Tibial nerve (tissue), 4 donors: ENCODE data around the gene GNB3. TPM values are rescaled to one million over a fixed set of nuclear protein-coding genes. Genes with fewer than 3 reads are reported as not detected.

Experiments used
- DNase-seq, 2 donors: peaks; one replicate each; pipeline ENCODE4 v3.0.0-alpha.2; 2019; ENCODE audit warnings: low spot score in 2 of 2
- H3K27ac ChIP-seq, 4 donors: fragments of 200-600 bp; sonication (generic) in 3 of 4; one replicate each; pipeline ENCODE4 v1.5.1; 2017 to 2019; ENCODE audit warnings: mild to moderate bottlenecking in 1 of 4
- H3K27me3 ChIP-seq, 2 donors: fragments of 200-600 bp; sonication (generic) in 1 of 2; one replicate each; pipeline versions ENCODE4 v1.5.1 to v1.6.0; 2017 to 2019
- H3K36me3 ChIP-seq, 3 donors: fragments of 200-600 bp; sonication (generic); one replicate each; pipeline ENCODE4 v1.5.1; 2018 to 2019
- H3K4me1 ChIP-seq, 4 donors: fragments of 200-600 bp; sonication (generic) in 3 of 4; one replicate each; pipeline ENCODE4 v1.5.1; 2017 to 2019
- H3K4me3 ChIP-seq, 4 donors: fragments of 200-600 bp; sonication (generic) in 3 of 4; one replicate each; pipeline ENCODE4 v1.5.1; 2017 to 2019; ENCODE audit warnings: mild to moderate bottlenecking in 1 of 4, moderate library complexity in 1 of 4
- H3K9me3 ChIP-seq, 4 donors: fragments of 200-600 bp; sonication (generic) in 3 of 4; one replicate each; pipeline ENCODE4 v1.5.1; 2017 to 2019
- EP300 ChIP-seq, 2 donors: sonication (generic); formaldehyde crosslinking; IDR thresholded peaks; one replicate each; pipeline ENCODE4 v1.6.1; 2017; ENCODE audit warnings: antibody characterized with exemption in 2 of 2, mild to moderate bottlenecking in 1 of 2
- POLR2A ChIP-seq, 2 donors: fragments of 450-650 bp; IDR thresholded peaks; one replicate each; pipeline ENCODE4 v1.6.1; 2017; ENCODE audit warnings: antibody characterized with exemption in 2 of 2, mild to moderate bottlenecking in 2 of 2, moderate library complexity in 2 of 2
- WGBS, 2 donors: methylation state at CpG; one replicate each; pipeline ENCODE4 v1.1.5; 2018; 5-methylcytosine and 5-hydroxymethylcytosine counted together
- total RNA-seq, 4 donors: library from RNA; depleted of rRNA; stranded (reverse); fragments of >200 nt; gene quantifications; one replicate each; pipeline ENCODE4 v1.1.0, GENCODE V29; 2016
- TF ChIP-seq, protein P1 (sequence below), 5 experiments: fragments of 200-600 bp in 3 of 5; fragments of 450-650 bp in 2 of 5; sonication (generic) in 3 of 5; IDR thresholded peaks; one replicate each; pipeline ENCODE4 v1.5.1; 2016 to 2019; ENCODE audit warnings: antibody characterized with exemption in 5 of 5, mild to moderate bottlenecking in 3 of 5, moderate library complexity in 2 of 5

GNB3 gene
- total RNA-seq, 4 donors from 2014 or later = 0.84 to 9.9 (median 5.6) TPM

DNA sequence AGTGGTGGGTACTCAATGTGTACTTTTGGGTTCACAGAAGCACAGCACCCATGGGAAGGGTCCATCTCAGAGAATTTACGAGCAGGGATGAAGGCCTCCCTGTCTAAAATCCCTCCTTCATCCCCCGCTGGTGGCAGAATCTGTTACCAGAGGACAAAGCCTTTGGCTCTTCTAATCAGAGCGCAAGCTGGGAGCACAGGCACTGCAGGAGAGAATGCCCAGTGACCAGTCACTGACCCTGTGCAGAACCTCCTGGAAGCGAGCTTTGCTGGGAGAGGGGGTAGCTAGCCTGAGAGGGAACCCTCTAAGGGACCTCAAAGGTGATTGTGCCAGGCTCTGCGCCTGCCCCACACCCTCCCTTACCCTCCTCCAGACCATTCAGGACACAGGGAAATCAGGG, 20.6 kb upstream of the GNB3 start:
- Histone ChIP-seq H3K36me3 (no peaks in the 10 kb centered on the region), H3K4me1 (peaks cover 0 to 23% (median 10%) of the 10 kb centered on the region in 4 donors), H3K27ac (no peak overlapping the region), H3K27me3 (peaks cover 0 to 31% of the 10 kb centered on the region in 2 donors), H3K9me3 (no peaks in the 10 kb centered on the region), H3K4me3 (no peak overlapping the region)
- WGBS, 2 donors = 67 to 83% methylated on average over 5 of the region's 5 CpGs
- DNase-seq = no peak
- no peak for TF ChIP-seq POLR2A (IDR thresholded peaks at IDR 0.05)
- TF ChIP-seq, protein P1, sequence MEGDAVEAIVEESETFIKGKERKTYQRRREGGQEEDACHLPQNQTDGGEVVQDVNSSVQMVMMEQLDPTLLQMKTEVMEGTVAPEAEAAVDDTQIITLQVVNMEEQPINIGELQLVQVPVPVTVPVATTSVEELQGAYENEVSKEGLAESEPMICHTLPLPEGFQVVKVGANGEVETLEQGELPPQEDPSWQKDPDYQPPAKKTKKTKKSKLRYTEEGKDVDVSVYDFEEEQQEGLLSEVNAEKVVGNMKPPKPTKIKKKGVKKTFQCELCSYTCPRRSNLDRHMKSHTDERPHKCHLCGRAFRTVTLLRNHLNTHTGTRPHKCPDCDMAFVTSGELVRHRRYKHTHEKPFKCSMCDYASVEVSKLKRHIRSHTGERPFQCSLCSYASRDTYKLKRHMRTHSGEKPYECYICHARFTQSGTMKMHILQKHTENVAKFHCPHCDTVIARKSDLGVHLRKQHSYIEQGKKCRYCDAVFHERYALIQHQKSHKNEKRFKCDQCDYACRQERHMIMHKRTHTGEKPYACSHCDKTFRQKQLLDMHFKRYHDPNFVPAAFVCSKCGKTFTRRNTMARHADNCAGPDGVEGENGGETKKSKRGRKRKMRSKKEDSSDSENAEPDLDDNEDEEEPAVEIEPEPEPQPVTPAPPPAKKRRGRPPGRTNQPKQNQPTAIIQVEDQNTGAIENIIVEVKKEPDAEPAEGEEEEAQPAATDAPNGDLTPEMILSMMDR (IDR thresholded peaks at IDR 0.05) = no peak
- TF ChIP-seq EP300 (IDR thresholded peaks at IDR 0.05) = no peak

DNA sequence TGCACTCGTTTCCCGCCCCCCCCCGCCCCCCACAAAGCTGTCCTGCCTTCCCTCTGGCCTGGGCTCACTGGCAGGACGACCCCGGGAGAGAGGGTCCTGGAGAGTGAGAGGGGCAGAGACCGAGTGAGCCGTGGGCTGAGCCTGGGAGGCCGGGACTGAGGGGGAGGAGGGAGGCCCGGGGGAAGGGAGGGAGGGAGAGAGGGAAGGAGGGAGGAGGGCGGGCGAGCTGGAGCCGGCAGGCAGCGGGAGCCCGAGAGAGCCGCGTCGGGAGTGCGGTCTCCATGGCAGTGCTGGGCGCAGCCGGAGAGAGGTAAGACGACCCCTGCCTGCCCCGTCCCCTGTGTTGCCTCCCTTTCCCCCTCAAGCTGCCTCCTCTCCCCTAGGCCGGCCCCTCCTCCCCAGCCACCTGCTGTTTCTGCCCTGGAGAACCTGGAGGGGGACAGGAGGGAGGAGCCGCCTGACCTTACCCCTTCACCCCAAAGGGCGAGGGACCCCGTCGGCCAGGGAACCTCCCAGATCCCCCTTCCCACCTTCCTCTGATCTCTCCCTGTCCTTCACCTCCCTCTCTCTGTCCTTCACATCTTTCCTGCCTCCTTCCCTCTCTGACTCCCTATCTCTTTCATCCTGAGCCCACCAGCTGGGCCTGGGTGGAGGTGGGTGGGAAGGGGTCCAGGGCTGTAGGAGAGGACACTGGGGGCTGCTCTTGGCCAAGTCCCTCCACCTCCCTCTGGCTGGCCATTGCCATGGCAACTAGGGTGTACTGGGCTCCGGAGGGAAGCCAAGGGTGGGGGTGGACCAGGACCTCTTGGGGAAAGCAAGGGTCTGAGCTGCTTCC, 18.9 kb upstream of the GNB3 start, which contains the start of gene GPR162:
Gene GPR162, plus strand, starts transcription at position 231 of the 835 bp plus-strand sequence. CDS start 2,078 bp downstream, outside the sequence.
- Histone ChIP-seq H3K4me3 (peak within 1 kb of the TSS; percentile 17 to 50 (median 30)), H3K9me3 (no peaks in the 10 kb centered on the region), H3K36me3 (no peaks in the 10 kb centered on the region), H3K27me3 (peaks cover 0 to 34% of the 10 kb centered on the region in 2 donors), H3K4me1 (peaks cover 0 to 35% (median 12%) of the 10 kb centered on the region in 4 donors), H3K27ac (peak within 1 kb of the TSS in 2 of 4 donors; percentile 36 to 53)
- 1 to 3% methylated on average over 24 to 27 of the region's 28 CpGs for WGBS, 2 donors
- DNase-seq = no peak
- TF ChIP-seq POLR2A (IDR thresholded peaks at IDR 0.05) (no peak), EP300 (IDR thresholded peaks at IDR 0.05) (no peak)
- TF ChIP-seq, protein P1 (IDR thresholded peaks at IDR 0.05) = no peak

DNA sequence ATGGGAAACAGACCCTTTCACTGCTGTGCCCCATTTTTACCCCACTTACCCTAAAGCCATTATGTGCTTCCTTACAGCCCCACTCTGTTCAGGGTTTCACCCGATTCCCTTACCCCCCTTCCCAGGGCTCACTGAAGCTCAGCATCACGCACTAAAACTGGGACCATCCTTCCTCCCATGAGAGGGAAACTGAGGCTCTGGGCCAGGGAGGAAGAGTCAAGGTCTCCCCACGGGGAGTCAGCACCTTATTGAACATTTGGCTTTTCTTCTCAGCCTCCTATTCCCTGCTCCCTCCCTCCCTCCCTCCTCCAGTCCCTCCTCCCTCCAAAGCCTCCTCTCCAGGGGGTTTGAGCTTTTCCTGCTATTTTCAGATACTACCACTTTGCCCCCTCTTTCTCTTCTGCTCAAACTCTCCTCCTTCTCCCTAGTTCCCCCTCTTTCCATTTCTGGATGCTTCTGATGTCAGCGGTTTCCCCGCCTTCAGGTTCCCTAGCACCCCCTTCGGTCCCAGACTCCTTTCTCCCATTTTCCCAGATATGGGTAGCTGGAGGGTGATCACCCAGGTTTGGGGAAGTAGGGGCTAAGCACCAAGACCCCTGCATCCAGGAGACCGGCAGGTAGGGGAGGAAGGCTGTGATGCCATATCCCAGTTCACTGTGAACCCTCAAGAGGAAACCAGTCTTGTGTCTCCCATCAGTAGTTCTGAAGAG, 18.1 kb upstream of the GNB3 start:
- no peaks in the 10 kb centered on the region for H3K9me3 ChIP-seq
- no peak overlapping the region for H3K27ac ChIP-seq
- no peak overlapping the region for H3K4me3 ChIP-seq
- WGBS, 2 donors = 58 to 61% methylated on average over 7 of the region's 7 CpGs
- no peak for TF ChIP-seq POLR2A (IDR thresholded peaks at IDR 0.05)
- TF ChIP-seq, protein P1 (IDR thresholded peaks at IDR 0.05) = no peak
- no peak for TF ChIP-seq EP300 (IDR thresholded peaks at IDR 0.05)
- no peak for DNase-seq
- H3K27me3 ChIP-seq = peaks cover 0 to 34% of the 10 kb centered on the region in 2 donors
- no peaks in the 10 kb centered on the region for H3K36me3 ChIP-seq
- H3K4me1 ChIP-seq = peaks cover 0 to 43% (median 14%) of the 10 kb centered on the region in 4 donors

DNA sequence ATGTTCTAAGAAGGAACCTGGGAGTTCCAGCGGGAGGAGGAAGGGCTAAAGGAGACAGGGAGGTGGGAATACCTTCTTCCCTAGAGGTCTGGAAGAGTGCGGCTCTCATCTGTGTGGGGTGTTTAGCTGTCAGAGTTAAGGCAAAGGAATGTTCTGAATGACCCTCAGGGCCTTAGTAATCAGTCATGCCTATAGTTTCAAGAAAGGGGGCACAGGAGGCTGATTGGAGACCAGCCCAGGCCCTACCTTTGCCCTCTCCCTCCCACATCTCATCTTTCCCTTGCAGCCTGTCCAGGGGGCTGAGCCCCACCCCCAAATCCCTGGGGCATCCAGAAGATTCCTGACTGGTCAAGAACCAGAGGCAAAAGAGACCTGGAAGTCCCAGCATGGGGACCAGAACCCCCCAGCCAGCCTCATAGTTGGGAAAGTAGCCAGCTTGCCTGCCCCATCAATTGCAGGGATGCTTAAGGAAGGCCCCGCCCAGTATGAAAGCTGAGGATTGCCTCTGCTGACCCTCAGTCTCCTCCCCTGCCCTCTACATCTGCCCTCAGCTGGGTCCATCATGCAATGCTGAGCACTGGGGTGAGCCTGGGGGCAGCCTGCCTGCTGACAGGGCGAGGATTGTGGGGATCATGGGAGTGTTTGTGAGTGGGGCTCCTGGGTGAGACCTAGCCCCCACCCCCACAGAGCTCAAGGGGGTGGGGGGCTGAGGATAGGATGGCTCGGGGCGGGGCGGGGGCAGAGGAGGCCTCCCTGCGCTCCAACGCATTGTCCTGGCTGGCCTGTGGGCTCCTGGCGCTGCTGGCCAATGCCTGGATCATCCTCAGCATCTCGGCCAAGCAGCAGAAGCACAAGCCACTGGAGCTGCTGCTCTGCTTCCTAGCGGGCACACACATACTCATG, 17.3 kb upstream of the GNB3 start:
- 64 to 77% methylated on average over 8 to 11 of the region's 12 CpGs for WGBS, 2 donors
- H3K27me3 ChIP-seq = peaks cover 0 to 34% of the 10 kb centered on the region in 2 donors
- no peak overlapping the region for H3K4me3 ChIP-seq
- H3K4me1 ChIP-seq = peaks cover 0 to 49% (median 14%) of the 10 kb centered on the region in 4 donors
- DNase-seq = no peak
- H3K36me3 ChIP-seq = no peaks in the 10 kb centered on the region
- no peak overlapping the region for H3K27ac ChIP-seq
- TF ChIP-seq, protein P1 (IDR thresholded peaks at IDR 0.05) = no peak
- no peak for TF ChIP-seq EP300 (IDR thresholded peaks at IDR 0.05)
- no peak for TF ChIP-seq POLR2A (IDR thresholded peaks at IDR 0.05)
- no peaks in the 10 kb centered on the region for H3K9me3 ChIP-seq
